ENCODE data around the gene CPSF6. TPM values are rescaled to one million over a fixed set of nuclear protein-coding genes. Genes with fewer than 3 reads are reported as not detected.
"Not testable (repeated sequence)": the region's sequence is repeated elsewhere in the genome, so short reads cannot be mapped to it uniquely, and the experiment has no call there.

Gene CPSF6, protein sequence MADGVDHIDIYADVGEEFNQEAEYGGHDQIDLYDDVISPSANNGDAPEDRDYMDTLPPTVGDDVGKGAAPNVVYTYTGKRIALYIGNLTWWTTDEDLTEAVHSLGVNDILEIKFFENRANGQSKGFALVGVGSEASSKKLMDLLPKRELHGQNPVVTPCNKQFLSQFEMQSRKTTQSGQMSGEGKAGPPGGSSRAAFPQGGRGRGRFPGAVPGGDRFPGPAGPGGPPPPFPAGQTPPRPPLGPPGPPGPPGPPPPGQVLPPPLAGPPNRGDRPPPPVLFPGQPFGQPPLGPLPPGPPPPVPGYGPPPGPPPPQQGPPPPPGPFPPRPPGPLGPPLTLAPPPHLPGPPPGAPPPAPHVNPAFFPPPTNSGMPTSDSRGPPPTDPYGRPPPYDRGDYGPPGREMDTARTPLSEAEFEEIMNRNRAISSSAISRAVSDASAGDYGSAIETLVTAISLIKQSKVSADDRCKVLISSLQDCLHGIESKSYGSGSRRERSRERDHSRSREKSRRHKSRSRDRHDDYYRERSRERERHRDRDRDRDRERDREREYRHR
- total RNA-seq (10 to 100 TPM; 54.8 to 60.1 TPM), polyA plus RNA-seq (ENCODE audit: insufficient read length in 6 of 6) (100 to 1,000 TPM; 125 to 161 (median 131) TPM)
- long read RNA-seq, donor 1, full-length matches to known transcripts, result 15 of 244 reads
- long read RNA-seq, donor 1, partial matches to known transcripts, result 222 of 244 reads
- long read RNA-seq, donor 1, other reads (novel, unspliced or antisense), result 7 of 244 reads
- long read RNA-seq, donor 2, full-length matches to known transcripts, result 24 of 64 reads
- long read RNA-seq, donor 2, partial matches to known transcripts, result 40 of 64 reads
- long read RNA-seq, donor 2, other reads (novel, unspliced or antisense), result 0 of 64 reads
- long read RNA-seq, donor 3, full-length matches to known transcripts, result 21 of 41 reads
- long read RNA-seq, donor 3, partial matches to known transcripts, result 20 of 41 reads
- long read RNA-seq, donor 3, other reads (novel, unspliced or antisense), result 0 of 41 reads
- long read RNA-seq, donor 4, full-length matches to known transcripts, result 10 of 18 reads
- long read RNA-seq, donor 4, partial matches to known transcripts, result 4 of 18 reads
- long read RNA-seq, donor 4, other reads (novel, unspliced or antisense), result 4 of 18 reads
- long read RNA-seq, donor 5, full-length matches to known transcripts, result 14 of 42 reads
- long read RNA-seq, donor 5, partial matches to known transcripts, result 28 of 42 reads
- long read RNA-seq, donor 5, other reads (novel, unspliced or antisense), result 0 of 42 reads
- long read RNA-seq, donor 6, full-length matches to known transcripts, result 24 of 49 reads
- long read RNA-seq, donor 6, partial matches to known transcripts, result 25 of 49 reads
- long read RNA-seq, donor 6, other reads (novel, unspliced or antisense), result 0 of 49 reads
- long read RNA-seq, donor 7, full-length matches to known transcripts, result 3 of 23 reads
- long read RNA-seq, donor 7, partial matches to known transcripts, result 15 of 23 reads
- long read RNA-seq, donor 7, other reads (novel, unspliced or antisense), result 5 of 23 reads
- long read RNA-seq, donor 8, full-length matches to known transcripts, result 9 of 44 reads
- long read RNA-seq, donor 8, partial matches to known transcripts, result 35 of 44 reads
- long read RNA-seq, donor 8, other reads (novel, unspliced or antisense), result 0 of 44 reads
- long read RNA-seq, donor 9, result 0 reads
- long read RNA-seq, donor 10, full-length matches to known transcripts, result 16 of 21 reads
- long read RNA-seq, donor 10, partial matches to known transcripts, result 4 of 21 reads
- long read RNA-seq, donor 10, other reads (novel, unspliced or antisense), result 1 of 21 reads
- long read RNA-seq, donor 11, full-length matches to known transcripts, result 12 of 26 reads
- long read RNA-seq, donor 11, partial matches to known transcripts, result 14 of 26 reads
- long read RNA-seq, donor 11, other reads (novel, unspliced or antisense), result 0 of 26 reads
- long read RNA-seq, donor 12, full-length matches to known transcripts, result 16 of 49 reads
- long read RNA-seq, donor 12, partial matches to known transcripts, result 27 of 49 reads
- long read RNA-seq, donor 12, other reads (novel, unspliced or antisense), result 6 of 49 reads

DNA sequence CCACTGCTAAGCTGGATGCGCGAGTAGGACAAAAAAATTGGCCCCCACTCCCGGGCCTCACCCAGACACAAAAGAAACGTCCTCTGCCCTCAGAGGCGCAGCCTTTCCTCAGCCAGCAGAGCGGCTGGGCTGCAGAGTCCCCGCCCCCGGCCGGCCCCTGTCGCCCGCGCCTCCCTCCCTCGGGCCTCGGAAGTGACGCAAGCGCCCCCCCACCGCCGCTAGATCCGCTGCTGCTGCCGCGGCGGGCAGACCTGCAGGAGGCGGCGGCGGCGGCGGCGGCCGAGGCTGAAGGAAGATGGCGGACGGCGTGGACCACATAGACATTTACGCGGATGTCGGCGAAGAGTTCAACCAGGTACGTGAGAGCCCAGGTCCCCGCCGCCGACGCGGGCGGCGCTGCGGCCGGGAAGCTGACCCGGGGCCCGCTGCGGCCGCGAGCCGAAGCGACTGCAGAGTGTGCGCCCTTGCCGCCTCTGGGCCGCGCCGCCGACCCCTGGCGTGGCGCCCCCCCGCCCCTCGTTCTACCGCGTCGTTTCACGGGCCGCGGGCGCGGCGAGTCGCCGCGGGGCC, at the start of gene CPSF6:
CPSF6 (plus strand) TSS at position 218 of the 570 bp plus-strand sequence; CDS start at position 296, 78 bp downstream.
- peak within 1 kb of the TSS; percentile 66 to 82 for H3K4me3 ChIP-seq
- H3K27ac ChIP-seq, result peak within 1 kb of the TSS; percentile 91 to 93
- intact Hi-C loops (cut with DNase I), result loop anchor here in 1 of 2 donors (5.0 kb wide), 1 partner anchor 302 kb away; no protein-coding TSS in a partner anchor
- no peaks in the 10 kb centered on the region for H3K9me3 ChIP-seq
- TF ChIP-seq, protein P1, sequence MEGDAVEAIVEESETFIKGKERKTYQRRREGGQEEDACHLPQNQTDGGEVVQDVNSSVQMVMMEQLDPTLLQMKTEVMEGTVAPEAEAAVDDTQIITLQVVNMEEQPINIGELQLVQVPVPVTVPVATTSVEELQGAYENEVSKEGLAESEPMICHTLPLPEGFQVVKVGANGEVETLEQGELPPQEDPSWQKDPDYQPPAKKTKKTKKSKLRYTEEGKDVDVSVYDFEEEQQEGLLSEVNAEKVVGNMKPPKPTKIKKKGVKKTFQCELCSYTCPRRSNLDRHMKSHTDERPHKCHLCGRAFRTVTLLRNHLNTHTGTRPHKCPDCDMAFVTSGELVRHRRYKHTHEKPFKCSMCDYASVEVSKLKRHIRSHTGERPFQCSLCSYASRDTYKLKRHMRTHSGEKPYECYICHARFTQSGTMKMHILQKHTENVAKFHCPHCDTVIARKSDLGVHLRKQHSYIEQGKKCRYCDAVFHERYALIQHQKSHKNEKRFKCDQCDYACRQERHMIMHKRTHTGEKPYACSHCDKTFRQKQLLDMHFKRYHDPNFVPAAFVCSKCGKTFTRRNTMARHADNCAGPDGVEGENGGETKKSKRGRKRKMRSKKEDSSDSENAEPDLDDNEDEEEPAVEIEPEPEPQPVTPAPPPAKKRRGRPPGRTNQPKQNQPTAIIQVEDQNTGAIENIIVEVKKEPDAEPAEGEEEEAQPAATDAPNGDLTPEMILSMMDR (IDR thresholded peaks at IDR 0.05), result peak in 1 of 2 donors; percentile 17
- H3K27me3 ChIP-seq, result no peaks in the 10 kb centered on the region
- H3K4me1 ChIP-seq, result peaks cover 7 to 50% of the 10 kb centered on the region in 2 donors
- peak; percentile 99 for ATAC-seq
- peak; percentile 90 to 100 (median 96) for DNase-seq
- no peaks in the 10 kb centered on the region for H3K36me3 ChIP-seq

DNA sequence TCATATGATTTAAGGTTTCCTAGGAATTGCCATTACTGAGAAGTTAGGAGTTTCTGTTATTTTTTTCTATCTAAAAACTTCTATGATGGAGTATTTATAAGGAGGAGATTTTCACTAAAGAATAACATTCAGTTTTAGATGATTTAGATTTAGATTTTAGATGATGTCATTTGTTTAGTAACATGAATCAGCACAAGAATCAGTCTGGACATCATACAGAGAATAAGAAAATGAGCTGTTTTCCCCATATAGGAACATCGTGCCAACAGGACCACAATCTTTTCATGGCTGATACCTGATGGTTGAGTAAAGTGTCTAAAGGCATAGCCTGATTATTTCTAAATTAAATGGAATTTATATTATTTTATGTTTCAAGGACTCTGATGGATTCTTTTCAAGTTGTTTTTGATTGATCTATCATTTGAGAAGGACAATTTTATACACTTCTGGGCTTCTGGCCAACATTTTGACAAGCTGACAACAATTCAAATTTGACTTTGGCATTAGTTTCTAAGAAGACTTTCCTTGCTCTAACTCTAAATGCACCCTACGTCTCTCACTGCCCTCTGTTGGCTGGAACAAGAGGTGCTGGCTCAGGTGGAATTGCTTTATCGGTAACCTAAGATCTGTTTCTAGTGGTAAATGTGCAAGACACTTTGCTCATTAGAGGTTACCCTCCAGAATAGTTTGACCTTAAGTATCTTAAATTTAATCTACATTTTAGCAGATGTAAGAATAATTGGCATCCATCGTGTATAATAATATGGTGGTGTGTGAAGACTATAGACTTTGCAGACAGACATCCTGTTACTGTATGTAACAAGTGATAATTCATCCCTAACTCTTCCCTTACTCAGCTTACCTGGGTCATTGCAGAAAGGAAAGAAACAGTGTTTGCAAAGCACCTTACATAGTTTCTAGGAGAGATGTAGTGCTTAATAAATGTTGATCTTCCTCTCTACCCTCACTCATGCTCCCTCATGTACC, 42.8 kb upstream of the CPSF6 start:
- no peaks in the 10 kb centered on the region for H3K4me1 ChIP-seq
- ATAC-seq, result peak; percentile 56

DNA sequence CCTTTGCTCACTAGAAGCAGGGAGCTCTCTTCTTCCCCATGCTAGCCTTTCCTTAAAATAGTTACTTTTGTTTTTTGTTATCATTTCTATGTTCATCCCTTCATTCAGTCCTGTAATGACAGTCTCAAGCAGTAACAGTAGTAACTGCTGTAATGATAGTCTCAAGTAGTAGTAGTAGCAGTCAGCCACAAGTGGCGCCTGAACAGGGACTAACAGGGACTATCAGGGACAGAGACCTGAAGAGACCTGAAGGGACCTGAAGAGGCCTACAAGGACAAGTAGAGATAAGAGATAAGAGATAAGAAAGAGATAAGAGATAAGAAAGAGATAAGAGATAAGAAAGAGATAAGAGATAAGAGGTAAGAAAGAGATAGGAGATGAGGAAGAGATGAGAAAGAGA, 39.4 kb upstream of the CPSF6 start:
- ATAC-seq; intact Hi-C loops (cut with DNase I); DNase-seq: not testable (repeated sequence)

More for the DNA sequence above, 42.8 kb upstream of the CPSF6 start:
- Histone ChIP-seq H3K27me3 (no peaks in the 10 kb centered on the region), H3K9me3 (peaks cover 0 to 38% of the 10 kb centered on the region in 2 donors), H3K27ac (no peak overlapping the region), H3K36me3 (no peaks in the 10 kb centered on the region), H3K4me3 (no peak overlapping the region)
- intact Hi-C loops (cut with DNase I), result no loop called here
- TF ChIP-seq, protein P1 (IDR thresholded peaks at IDR 0.05), result peak; percentile 28 to 29
- no peak for DNase-seq

DNA sequence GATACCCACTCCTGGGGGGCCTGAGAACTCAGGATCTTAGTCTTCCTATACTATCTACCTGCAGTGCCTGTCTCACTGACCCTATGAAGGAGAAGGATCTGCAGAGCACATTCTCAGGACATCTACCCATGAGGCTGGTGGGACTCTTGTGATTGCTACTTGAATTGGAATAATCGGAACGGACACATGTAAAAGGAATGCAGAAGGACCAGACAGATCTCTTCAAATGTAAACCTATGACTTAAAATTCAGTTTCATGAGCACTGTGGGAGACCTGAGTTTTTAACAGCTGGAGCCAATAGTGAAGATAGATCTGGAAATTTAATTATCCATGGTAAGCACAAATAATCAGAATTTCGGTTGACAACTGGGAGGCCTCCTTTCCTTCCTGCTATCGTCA, 35.2 kb upstream of the CPSF6 start:
- no peak for DNase-seq
- Histone ChIP-seq H3K27ac (no peak overlapping the region), H3K27me3 (no peaks in the 10 kb centered on the region), H3K36me3 (no peaks in the 10 kb centered on the region), H3K4me3 (no peak overlapping the region), H3K9me3 (peaks cover 0 to 35% of the 10 kb centered on the region in 2 donors), H3K4me1 (no peaks in the 10 kb centered on the region)
- peak; percentile 23 for ATAC-seq
- TF ChIP-seq, protein P1 (IDR thresholded peaks at IDR 0.05), result no peak
- intact Hi-C loops (cut with DNase I), result no loop called here

More for the DNA sequence above, 39.4 kb upstream of the CPSF6 start:
- H3K27me3 ChIP-seq, H3K27ac ChIP-seq, H3K4me3 ChIP-seq, H3K36me3 ChIP-seq, H3K4me1 ChIP-seq: not testable (repeated sequence)
- H3K9me3 ChIP-seq, result peaks cover 0 to 37% of the 10 kb centered on the region in 2 donors

Measured in left lung (tissue), 14 donors.